Medulla oblongata (tissue), 1 donor: ENCODE measurements around the gene PPP1R13L.
"Not testable (repeated sequence)": the region's sequence is repeated elsewhere in the genome, so short reads cannot be mapped to it uniquely, and the experiment has no call there.

Source experiments
- DNase-seq: peaks from one replicate; pipeline ENCODE4 v3.0.0-alpha.2; 2015; ENCODE audit errors: extremely low spot score

The PPP1R13L gene

GRCh38 chr19:45345506-45345860 is 59.4 kb downstream of the PPP1R13L start:
- no peak for DNase-seq

GRCh38 chr19:45344621-45345505 is 60.0 kb downstream of the PPP1R13L start:
- DNase-seq = no peak

GRCh38 chr19:45342911-45343310 is 62.0 kb downstream of the PPP1R13L start:
- no peak for DNase-seq

- no peak for DNase-seq
These were observed 63.9 kb downstream of the PPP1R13L start for GRCh38 chr19:45340899-45341453.

GRCh38 chr19:45340232-45340898 is 64.5 kb downstream of the PPP1R13L start, which contains the start of gene KLC3:
KLC3 (plus strand) TSS chr19:45340750; CDS start chr19:45345542, 4,792 bp downstream.
- DNase-seq = no peak

GRCh38 chr19:45339629-45340028 is 65.2 kb downstream of the PPP1R13L start:
- DNase-seq = no peak

GRCh38 chr19:45336696-45337251 is 68.1 kb downstream of the PPP1R13L start:
- DNase-seq = no peak

GRCh38 chr19:45334881-45335280 is 70.0 kb downstream of the PPP1R13L start:
- DNase-seq = not testable (repeated sequence)

GRCh38 chr19:45333609-45334303 is 71.1 kb downstream of the PPP1R13L start:
- no peak for DNase-seq

- DNase-seq = no peak
These were observed 73.5 kb downstream of the PPP1R13L start for GRCh38 chr19:45331411-45331810.
